HL-60 (cell line): ENCODE results near the gene NFAM1.
A peak's percentile ranks its signal among the peaks of the same experiment; 100 is the strongest.

Experiments used
- GABPA ChIP-seq: IDR thresholded peaks from 2 replicates; pipeline ENCODE4 v1.6.1; 2012; ENCODE audit warnings: low read depth
- POLR2AphosphoS5 ChIP-seq: IDR thresholded peaks from 2 replicates; pipeline ENCODE4 v1.6.1; 2012; ENCODE audit warnings: low read depth
- SPI1 ChIP-seq: IDR thresholded peaks from 2 replicates; pipeline ENCODE4 v1.6.1; 2012; ENCODE audit warnings: low read depth, mild to moderate bottlenecking, borderline replicate concordance
- TF ChIP-seq, protein P1 (sequence below): IDR thresholded peaks from one replicate; pipeline ENCODE4 v1.5.1; 2011; ENCODE audit warnings: low read length, control low read depth, inconsistent platforms; ENCODE audit not compliant: insufficient read depth
- TF ChIP-seq, protein P2 (sequence below): IDR thresholded peaks from 2 replicates; pipeline ENCODE4 v1.6.1; 2012; ENCODE audit warnings: low read depth; ENCODE audit not compliant: insufficient replicate concordance

DNA sequence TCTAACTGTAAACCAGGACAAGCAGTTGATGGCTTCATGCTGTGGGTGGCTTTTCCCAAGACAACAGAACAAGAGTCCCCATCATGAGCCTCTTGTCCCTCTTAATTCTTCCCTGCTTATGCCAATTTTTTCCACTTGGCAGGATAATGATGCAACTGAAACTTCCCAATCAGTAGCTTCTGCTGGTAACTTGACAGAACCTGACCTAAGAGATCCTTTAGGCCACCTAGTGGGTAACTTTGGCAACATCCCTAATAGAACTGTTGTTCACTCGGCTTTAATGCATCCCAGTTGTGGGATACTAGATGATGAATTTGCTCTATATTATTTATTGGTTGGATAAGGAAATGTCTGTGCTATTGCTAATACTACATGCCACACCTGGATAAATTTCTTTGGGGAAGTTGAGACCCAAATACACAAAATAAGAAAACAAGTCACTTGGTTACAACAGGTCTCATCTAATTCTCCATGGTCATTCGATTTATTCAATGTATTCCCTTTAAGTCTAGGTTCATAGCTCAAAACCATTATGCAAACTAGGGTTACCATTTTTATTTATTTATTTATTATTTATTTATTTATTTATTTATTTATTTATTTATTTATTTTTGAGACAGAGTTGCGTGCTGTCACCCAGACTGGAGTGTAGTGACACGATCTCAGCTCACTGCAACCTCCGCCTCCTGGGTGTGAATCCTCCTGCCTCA lies 41.4 kb upstream of the NFAM1 start:
- TF ChIP-seq POLR2AphosphoS5 (no peak), SPI1 (no peak), GABPA (no peak)
- TF ChIP-seq, protein P1, sequence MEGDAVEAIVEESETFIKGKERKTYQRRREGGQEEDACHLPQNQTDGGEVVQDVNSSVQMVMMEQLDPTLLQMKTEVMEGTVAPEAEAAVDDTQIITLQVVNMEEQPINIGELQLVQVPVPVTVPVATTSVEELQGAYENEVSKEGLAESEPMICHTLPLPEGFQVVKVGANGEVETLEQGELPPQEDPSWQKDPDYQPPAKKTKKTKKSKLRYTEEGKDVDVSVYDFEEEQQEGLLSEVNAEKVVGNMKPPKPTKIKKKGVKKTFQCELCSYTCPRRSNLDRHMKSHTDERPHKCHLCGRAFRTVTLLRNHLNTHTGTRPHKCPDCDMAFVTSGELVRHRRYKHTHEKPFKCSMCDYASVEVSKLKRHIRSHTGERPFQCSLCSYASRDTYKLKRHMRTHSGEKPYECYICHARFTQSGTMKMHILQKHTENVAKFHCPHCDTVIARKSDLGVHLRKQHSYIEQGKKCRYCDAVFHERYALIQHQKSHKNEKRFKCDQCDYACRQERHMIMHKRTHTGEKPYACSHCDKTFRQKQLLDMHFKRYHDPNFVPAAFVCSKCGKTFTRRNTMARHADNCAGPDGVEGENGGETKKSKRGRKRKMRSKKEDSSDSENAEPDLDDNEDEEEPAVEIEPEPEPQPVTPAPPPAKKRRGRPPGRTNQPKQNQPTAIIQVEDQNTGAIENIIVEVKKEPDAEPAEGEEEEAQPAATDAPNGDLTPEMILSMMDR = peak; percentile 72
- TF ChIP-seq, protein P2, sequence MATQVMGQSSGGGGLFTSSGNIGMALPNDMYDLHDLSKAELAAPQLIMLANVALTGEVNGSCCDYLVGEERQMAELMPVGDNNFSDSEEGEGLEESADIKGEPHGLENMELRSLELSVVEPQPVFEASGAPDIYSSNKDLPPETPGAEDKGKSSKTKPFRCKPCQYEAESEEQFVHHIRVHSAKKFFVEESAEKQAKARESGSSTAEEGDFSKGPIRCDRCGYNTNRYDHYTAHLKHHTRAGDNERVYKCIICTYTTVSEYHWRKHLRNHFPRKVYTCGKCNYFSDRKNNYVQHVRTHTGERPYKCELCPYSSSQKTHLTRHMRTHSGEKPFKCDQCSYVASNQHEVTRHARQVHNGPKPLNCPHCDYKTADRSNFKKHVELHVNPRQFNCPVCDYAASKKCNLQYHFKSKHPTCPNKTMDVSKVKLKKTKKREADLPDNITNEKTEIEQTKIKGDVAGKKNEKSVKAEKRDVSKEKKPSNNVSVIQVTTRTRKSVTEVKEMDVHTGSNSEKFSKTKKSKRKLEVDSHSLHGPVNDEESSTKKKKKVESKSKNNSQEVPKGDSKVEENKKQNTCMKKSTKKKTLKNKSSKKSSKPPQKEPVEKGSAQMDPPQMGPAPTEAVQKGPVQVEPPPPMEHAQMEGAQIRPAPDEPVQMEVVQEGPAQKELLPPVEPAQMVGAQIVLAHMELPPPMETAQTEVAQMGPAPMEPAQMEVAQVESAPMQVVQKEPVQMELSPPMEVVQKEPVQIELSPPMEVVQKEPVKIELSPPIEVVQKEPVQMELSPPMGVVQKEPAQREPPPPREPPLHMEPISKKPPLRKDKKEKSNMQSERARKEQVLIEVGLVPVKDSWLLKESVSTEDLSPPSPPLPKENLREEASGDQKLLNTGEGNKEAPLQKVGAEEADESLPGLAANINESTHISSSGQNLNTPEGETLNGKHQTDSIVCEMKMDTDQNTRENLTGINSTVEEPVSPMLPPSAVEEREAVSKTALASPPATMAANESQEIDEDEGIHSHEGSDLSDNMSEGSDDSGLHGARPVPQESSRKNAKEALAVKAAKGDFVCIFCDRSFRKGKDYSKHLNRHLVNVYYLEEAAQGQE = no peak
